ENCODE data around the gene IL18.
"Not testable (repeated sequence)": the region's sequence is repeated elsewhere in the genome, so short reads cannot be mapped to it uniquely, and the experiment has no call there.

The IL18 gene

GRCh38 chr11:112121981-112122615 lies 41.8 kb downstream of the IL18 start:
- no peak for DNase-seq (ENCODE audit: low read depth, low spot score)

GRCh38 chr11:112118176-112118575 lies 45.7 kb downstream of the IL18 start:
- DNase-seq (ENCODE audit: low read depth, low spot score) = no peak

GRCh38 chr11:112115386-112115785 lies 48.5 kb downstream of the IL18 start:
- DNase-seq (ENCODE audit: low read depth, low spot score) = no peak

DNA sequence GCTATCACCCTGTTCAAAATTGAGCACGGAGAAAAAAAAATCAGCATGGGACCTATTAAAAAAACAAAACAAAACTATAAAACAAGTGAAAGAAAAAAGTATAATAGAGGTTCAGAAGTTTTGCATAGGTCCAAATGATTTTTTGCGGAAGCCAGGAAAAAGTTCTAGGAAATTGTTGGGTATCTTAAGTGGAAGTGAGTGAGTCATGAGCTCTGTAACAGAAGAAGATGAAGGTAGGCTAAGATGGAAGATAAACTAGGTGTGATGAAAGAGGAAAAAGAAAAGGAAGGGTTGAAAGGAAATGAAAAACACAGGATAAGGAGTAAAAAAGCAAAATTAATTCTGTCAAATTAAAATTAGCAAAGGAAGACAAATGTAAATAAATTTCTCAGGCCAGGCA lies 49.4 kb downstream of the IL18 start:
- DNase-seq (ENCODE audit: low read depth, low spot score) = no peak

DNA sequence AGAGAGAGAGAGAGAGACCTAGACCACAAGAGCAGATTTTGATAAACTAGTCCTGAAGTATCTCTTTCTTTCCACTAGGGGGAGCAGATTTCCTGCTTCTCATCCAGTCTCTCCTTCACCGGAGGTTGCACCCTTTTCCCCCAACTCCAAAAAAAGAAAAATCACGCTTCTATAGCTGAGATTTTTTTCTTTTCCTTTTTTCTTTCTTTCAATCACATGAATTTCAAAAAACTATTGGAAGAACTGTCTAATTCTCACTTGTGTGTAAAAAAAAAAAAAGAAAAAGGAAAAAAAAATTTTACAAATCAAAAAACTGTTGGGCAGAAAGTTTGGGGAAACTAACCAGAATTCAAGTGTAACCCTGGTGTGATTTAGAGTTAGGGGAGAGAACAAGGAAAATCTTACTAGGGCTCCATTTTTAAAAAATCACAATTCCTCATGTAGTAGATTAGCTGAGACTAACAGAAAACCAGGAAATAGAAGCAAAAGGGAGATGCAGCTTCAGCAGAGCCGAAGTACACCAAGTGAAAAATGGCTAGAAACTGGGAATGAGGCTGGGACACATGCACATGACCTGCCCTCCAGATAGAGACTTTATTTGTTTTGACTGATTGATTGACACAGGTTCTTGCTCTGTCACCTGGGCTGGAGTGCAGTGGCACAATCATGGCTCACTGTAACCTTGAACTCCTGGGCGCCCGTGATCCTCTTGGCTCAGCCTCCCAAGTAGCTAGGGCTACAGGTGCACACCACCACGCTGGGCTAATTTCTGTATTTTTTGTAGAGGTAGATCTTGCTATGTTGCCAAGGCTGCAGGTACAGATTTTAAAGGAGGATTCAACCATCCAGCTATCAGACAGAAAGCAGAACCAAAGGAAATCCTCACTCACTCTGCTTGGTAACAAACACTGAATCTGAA lies 50.1 kb downstream of the IL18 start:
- DNase-seq (ENCODE audit: low read depth, low spot score) = peak; percentile 17

DNA sequence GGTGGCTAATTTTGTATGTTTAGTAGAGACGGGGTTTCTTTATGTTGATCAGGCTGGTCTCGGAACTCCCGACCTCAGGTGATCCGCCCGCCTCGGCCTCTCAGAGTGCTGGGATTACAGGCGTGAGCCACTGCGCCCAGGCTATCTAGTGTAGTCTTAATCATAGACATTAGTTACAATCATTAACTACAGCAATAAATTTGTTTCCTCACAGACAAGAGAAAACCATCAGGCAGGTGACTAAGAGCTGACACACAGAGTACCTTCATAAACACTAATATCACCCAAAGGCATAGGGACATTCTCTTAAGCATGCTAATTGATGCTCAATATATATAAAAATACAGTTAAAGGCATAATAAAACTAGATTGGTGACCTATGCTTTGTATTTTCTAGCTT lies 57.8 kb downstream of the IL18 start:
- no peak for DNase-seq (ENCODE audit: low read depth, low spot score)

DNA sequence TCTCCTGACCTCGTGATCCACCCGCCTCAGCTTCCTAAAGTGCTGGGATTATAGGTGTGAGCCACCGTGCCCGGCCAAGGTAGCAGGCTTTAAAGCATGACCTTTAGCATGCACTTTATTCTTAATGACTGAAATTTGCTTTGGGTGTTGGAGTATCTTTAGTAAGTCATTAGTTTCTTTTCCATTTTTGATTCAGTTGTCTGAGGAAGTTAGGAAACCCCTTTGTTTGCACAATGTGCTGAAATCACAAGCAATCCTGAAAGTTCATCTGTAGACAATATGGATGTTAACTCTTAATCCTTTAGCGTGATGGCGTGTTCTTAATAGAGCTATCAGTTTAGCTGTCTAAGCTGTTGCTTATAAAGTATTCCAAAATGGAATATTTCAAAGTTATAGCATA lies 60.4 kb downstream of the IL18 start:
- DNase-seq (ENCODE audit: low read depth, low spot score) = no peak

- no peak for DNase-seq (ENCODE audit: low read depth, low spot score)
Observed at GRCh38 chr11:112100462-112100861, 63.4 kb downstream of the IL18 start.

DNA sequence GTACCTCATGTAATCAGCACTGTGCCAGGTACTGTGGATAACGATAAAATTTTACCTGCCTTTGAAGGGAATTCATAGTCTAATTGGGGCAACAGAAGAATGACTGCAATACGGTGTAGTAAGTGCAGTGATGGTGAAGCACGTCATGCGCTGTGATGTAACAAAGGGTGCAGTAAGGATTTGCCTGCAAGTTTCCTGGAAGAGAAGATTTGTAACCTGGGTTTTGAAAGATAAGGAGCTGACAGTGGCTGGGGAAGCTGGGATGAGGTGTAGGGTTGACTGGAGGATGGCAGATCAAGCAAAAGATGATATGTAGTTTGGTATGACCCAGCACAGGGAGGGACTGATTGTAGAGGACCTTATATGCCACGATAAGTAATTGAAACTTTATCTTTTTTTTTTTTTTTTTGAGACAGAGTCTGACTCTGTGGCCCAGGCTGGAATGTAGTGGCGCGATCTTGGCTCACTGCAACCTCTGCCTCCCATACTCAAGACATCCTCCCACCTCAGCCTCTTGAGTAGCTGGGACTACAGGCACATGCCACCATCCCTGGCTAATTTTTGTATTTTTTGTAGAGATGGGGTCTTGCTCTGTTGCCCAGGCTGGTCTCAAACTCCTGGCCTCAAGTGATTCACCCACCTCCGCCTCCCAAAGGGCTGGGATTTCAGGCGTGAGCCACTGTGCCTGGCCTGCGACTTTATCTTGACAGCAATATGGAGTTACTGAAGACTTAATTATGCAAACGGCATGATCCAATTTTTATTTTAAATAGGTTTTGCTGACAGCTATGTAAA lies 66.0 kb downstream of the IL18 start:
- DNase-seq (ENCODE audit: low read depth, low spot score) = no peak

- no peak for DNase-seq (ENCODE audit: low read depth, low spot score)
Observed at GRCh38 chr11:112096194-112096593, 67.7 kb downstream of the IL18 start.

DNA sequence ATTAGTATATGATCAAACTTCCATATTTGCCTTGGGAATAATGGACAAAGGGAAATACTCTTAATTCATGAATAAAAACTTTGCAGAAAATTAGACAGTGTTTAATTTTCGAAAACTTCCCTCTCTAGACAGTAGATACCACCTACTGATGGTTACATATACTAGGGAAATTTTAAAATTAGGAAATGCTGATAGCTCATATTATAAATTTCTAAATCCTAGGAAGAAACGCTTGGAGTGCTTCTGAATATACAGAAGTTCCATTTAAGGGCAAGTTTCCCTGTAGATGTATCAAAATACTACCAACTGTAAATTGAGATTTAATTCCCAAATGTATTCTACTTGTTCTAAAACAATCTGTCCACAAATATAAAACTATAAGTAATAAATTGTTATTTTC lies 68.6 kb downstream of the IL18 start:
- not testable (repeated sequence) for DNase-seq (ENCODE audit: low read depth, low spot score)

Measured in iPS DF 19.7 (cell line).